ENCODE measurements around the gene MKNK1.

DNA sequence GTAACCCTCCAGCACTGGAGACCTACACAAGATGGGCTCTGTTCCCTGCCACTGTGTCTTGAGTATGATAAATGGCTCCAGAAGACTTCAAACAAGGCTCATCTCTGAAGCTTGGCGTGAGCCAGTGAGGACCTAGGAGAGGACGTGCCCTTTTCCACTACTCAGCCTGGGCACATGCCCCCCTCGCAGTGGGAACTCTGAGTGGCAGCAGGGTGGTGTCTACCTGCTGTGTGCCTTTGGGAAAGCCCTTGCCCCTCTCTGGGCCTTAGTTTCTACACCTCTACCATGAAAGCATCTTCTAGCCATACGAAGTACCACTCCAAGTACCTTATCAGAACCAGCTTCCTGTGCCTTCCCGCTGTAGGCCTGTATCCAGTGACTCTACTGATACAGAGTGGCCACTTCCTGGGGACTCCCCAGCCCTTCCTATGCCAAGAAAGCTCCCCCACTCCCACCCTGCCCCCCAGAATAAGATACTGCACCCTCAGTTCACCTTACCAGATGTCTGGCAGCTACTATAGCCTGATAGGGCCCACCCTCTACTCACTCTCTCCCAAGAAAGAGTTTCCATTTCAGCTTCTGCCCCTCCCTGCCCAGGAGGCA is 15.7 kb upstream of the MKNK1 start:
- TF ChIP-seq, protein P1, sequence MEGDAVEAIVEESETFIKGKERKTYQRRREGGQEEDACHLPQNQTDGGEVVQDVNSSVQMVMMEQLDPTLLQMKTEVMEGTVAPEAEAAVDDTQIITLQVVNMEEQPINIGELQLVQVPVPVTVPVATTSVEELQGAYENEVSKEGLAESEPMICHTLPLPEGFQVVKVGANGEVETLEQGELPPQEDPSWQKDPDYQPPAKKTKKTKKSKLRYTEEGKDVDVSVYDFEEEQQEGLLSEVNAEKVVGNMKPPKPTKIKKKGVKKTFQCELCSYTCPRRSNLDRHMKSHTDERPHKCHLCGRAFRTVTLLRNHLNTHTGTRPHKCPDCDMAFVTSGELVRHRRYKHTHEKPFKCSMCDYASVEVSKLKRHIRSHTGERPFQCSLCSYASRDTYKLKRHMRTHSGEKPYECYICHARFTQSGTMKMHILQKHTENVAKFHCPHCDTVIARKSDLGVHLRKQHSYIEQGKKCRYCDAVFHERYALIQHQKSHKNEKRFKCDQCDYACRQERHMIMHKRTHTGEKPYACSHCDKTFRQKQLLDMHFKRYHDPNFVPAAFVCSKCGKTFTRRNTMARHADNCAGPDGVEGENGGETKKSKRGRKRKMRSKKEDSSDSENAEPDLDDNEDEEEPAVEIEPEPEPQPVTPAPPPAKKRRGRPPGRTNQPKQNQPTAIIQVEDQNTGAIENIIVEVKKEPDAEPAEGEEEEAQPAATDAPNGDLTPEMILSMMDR (IDR thresholded peaks at IDR 0.05) = no peak
- no peak for TF ChIP-seq ZFX (IDR thresholded peaks at IDR 0.05; ENCODE audit: borderline replicate concordance)
